SK-N-SH (cell line): ENCODE data around the gene CUX1. TPM values are rescaled to one million over a fixed set of nuclear protein-coding genes. Genes with fewer than 3 reads are reported as not detected.
"Not testable (repeated sequence)": the region's sequence is repeated elsewhere in the genome, so short reads cannot be mapped to it uniquely, and the experiment has no call there.

Experiments used
- CTCF ChIA-PET: fragments of 300-600, 350-600 bp; formaldehyde crosslinking; extraction: SDS; loops from one replicate; lab custom pipeline; 2021; lab: Yijun Ruan, JAX
- POLR2A ChIA-PET: fragments of 350-600 bp; sonication (Branson Sonifier 250); formaldehyde crosslinking; extraction: SDS; loops from one replicate; lab custom pipeline; 2020; ENCODE audit warnings: antibody characterized with exemption, inconsistent platforms; lab: Yijun Ruan, JAX
- DNase-seq: peaks from one replicate; pipeline ENCODE4 v3.0.0; 2012
- H2AFZ ChIP-seq: fragments of 200-600 bp; sonication (generic); 2 replicates; pipeline ENCODE4 v1.8.1; 2016; ENCODE audit warnings: antibody characterized with exemption, mild to moderate bottlenecking, low read depth
- H3F3A ChIP-seq: fragments of 200-600 bp; sonication (generic); replicated peaks from 2 replicates; pipeline ENCODE3; 2016; ENCODE audit warnings: antibody characterized with exemption, mild to moderate bottlenecking; ENCODE audit not compliant: insufficient read depth
- H3K27ac ChIP-seq, 2 experiments: fragments of 200-500 bp in 1 of 2; fragments of 200-600 bp in 1 of 2; sonication (Bioruptor generic) in 1 of 2; sonication (generic), shearing (Covaris generic) in 1 of 2; 2 replicates each; pipeline versions ENCODE4 v1.5.1 to v1.6.1; 2014 to 2016; ENCODE audit warnings: low read depth in 2 of 2, inconsistent platforms in 1 of 2, low read length in 1 of 2, mild to moderate bottlenecking in 1 of 2, mixed read lengths in 1 of 2
- H3K27me3 ChIP-seq: fragments of 200-600 bp; sonication (generic), shearing (Covaris generic); 2 replicates; pipeline ENCODE4 v1.6.1; 2016; ENCODE audit warnings: mixed run types; ENCODE audit not compliant: insufficient read depth
- H3K36me3 ChIP-seq, 2 experiments: fragments of 200-500 bp in 1 of 2; fragments of 200-600 bp in 1 of 2; sonication (Bioruptor generic) in 1 of 2; sonication (generic) in 1 of 2; replicated peaks in 1 of 2; 2 replicates each; pipeline versions ENCODE3 to v1.5.1; 2014 to 2016; ENCODE audit warnings: low read length in 1 of 2, mild to moderate bottlenecking in 1 of 2; ENCODE audit not compliant: insufficient read depth in 2 of 2, control insufficient read depth in 1 of 2
- H3K4me1 ChIP-seq, 2 experiments: fragments of 200-500 bp in 1 of 2; fragments of 200-600 bp in 1 of 2; sonication (Bioruptor generic) in 1 of 2; sonication (generic), shearing (Covaris generic) in 1 of 2; 2 replicates each; pipeline versions ENCODE4 v1.5.1 to v1.6.1; 2014 to 2016; ENCODE audit warnings: low read depth in 1 of 2, low read length in 1 of 2, mixed run types in 1 of 2; ENCODE audit not compliant: insufficient read depth in 2 of 2, control insufficient read depth in 1 of 2
- H3K4me2 ChIP-seq: fragments of 200-600 bp; sonication (generic), shearing (Covaris generic); 2 replicates; pipeline ENCODE4 v1.6.1; 2017; ENCODE audit warnings: mixed run types
- H3K4me3 ChIP-seq, 2 experiments: fragments of 200-500 bp in 1 of 2; fragments of 200-600 bp in 1 of 2; sonication (Bioruptor generic) in 1 of 2; sonication (generic), shearing (Covaris generic) in 1 of 2; 2 replicates each; pipeline versions ENCODE4 v1.5.1 to v1.8.1; 2014 to 2016; ENCODE audit warnings: low read depth in 2 of 2, inconsistent platforms in 1 of 2, low read length in 1 of 2, mild to moderate bottlenecking in 1 of 2, mixed read lengths in 1 of 2, moderate library complexity in 1 of 2
- H3K79me2 ChIP-seq: fragments of 200-600 bp; sonication (generic); 2 replicates; pipeline ENCODE4 v1.8.1; 2017; ENCODE audit warnings: mild to moderate bottlenecking; ENCODE audit not compliant: insufficient read depth
- H3K9ac ChIP-seq: fragments of 200-600 bp; sonication (generic); 2 replicates; pipeline ENCODE4 v1.6.1; 2017; ENCODE audit warnings: mixed run types
- H3K9me2 ChIP-seq: fragments of 200-600 bp; sonication (generic); 2 replicates; pipeline ENCODE4 v1.6.1; 2017; ENCODE audit warnings: mixed run types
- H3K9me3 ChIP-seq: fragments of 200-600 bp; sonication (generic); 2 replicates; pipeline ENCODE4 v1.6.1; 2017; ENCODE audit warnings: mixed run types, mild to moderate bottlenecking, moderate library complexity
- H4K20me1 ChIP-seq: fragments of 200-600 bp; sonication (generic); 2 replicates; pipeline ENCODE4 v1.6.1; 2017; ENCODE audit warnings: mild to moderate bottlenecking, mixed run types; ENCODE audit not compliant: insufficient read depth
- CHD2 ChIP-seq: fragments of 150-350 bp; IDR thresholded peaks from 2 replicates; pipeline ENCODE4 v1.6.1; 2018; ENCODE audit warnings: low read length; ENCODE audit not compliant: partially characterized antibody
- EP300 ChIP-seq, 2 experiments: IDR thresholded peaks; 2 replicates each; pipeline versions ENCODE4 v1.4.0 to v1.6.1; 2012; ENCODE audit warnings: borderline replicate concordance in 1 of 2, low read depth in 1 of 2, low read length in 1 of 2
- NRF1 ChIP-seq: IDR thresholded peaks from 2 replicates; pipeline ENCODE4 v1.6.1; 2012; ENCODE audit warnings: low read depth, mild to moderate bottlenecking, low read length
- RXRA ChIP-seq: IDR thresholded peaks from 2 replicates; pipeline ENCODE4 v1.4.0; 2012; ENCODE audit warnings: low read depth, mild to moderate bottlenecking, borderline replicate concordance
- SMC3 ChIP-seq: IDR thresholded peaks from 2 replicates; pipeline ENCODE4 v1.6.1; 2012; ENCODE audit warnings: low read depth, low read length, improper control_type of control experiment
- ZBTB33 ChIP-seq: IDR thresholded peaks from 2 replicates; pipeline ENCODE4 v1.4.0; 2012; ENCODE audit warnings: low read depth, borderline replicate concordance
- WGBS: methylation state at CpG from one replicate; pipeline ENCODE4 v1.1.6; 2017; ENCODE audit warnings: low lambda C conversion rate; 5-methylcytosine and 5-hydroxymethylcytosine counted together
- polyA plus RNA-seq, 3 experiments: library from polyadenylated mRNA; depleted of rRNA; stranded (reverse); fragments of >200 nt; gene quantifications; 2 replicates each; pipeline ENCODE4 v1.2.3, GENCODE V29; 2012
- TF ChIP-seq, protein P1 (sequence below): IDR thresholded peaks from 2 replicates; pipeline ENCODE4; 2012
- TF ChIP-seq, protein P2 (sequence below): IDR thresholded peaks from 2 replicates; pipeline ENCODE4 v1.4.0; 2012; ENCODE audit warnings: low read depth

Gene CUX1
- polyA plus RNA-seq, 1 of the 3 experiments (the other 2 are of a cell fraction) = 68.6 TPM

GRCh38 chr7:101884671-101885596, 67.5 kb downstream of the CUX1 start:
- peaks cover 18% of the 10 kb centered on the region for H4K20me1 ChIP-seq
- no peaks in the 10 kb centered on the region for H3K9me3 ChIP-seq
- peaks cover 33% of the 10 kb centered on the region for H3F3A ChIP-seq
- no peak overlapping the region for H2AFZ ChIP-seq
- H3K9ac ChIP-seq = no peak overlapping the region
- H3K4me3 ChIP-seq = no peak overlapping the region
- TF ChIP-seq ZBTB33 (no peak), EP300 (IDR thresholded peaks at IDR 0.05; ENCODE audit: borderline replicate concordance in 1 of 2, low read depth in 1 of 2, low read length in 1 of 2) (no peak), SMC3 (no peak), RXRA (no peak)
- TF ChIP-seq, protein P1, sequence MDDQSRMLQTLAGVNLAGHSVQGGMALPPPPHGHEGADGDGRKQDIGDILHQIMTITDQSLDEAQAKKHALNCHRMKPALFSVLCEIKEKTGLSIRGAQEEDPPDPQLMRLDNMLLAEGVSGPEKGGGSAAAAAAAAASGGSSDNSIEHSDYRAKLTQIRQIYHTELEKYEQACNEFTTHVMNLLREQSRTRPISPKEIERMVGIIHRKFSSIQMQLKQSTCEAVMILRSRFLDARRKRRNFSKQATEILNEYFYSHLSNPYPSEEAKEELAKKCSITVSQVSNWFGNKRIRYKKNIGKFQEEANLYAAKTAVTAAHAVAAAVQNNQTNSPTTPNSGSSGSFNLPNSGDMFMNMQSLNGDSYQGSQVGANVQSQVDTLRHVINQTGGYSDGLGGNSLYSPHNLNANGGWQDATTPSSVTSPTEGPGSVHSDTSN = no peak
- TF ChIP-seq, protein P2, sequence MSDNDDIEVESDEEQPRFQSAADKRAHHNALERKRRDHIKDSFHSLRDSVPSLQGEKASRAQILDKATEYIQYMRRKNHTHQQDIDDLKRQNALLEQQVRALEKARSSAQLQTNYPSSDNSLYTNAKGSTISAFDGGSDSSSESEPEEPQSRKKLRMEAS = no peak
- H3K9me2 ChIP-seq = no peaks in the 10 kb centered on the region
- POLR2A ChIA-PET = interaction anchor here (0.6 kb wide), 1 partner anchor 53 kb away, joined by 3 read pairs; no protein-coding TSS in a partner anchor
- DNase-seq = no peak
- H3K4me2 ChIP-seq = no peak overlapping the region
- peak overlapping the region in 1 of 2 experiments; percentile 100; a peak in 1 of 4 replicates for H3K27ac ChIP-seq
- WGBS = 97% methylated on average over 13 of the region's 13 CpGs
- H3K36me3 ChIP-seq = no peaks in the 10 kb centered on the region
- no peaks in the 10 kb centered on the region for H3K27me3 ChIP-seq
- H3K79me2 ChIP-seq = peaks cover 84% of the 10 kb centered on the region
- peaks cover 20 to 31% of the 10 kb centered on the region in 2 experiments for H3K4me1 ChIP-seq
- CTCF ChIA-PET = interaction anchor here (1.0 to 1.6 kb wide), 4 partner anchors 11 to 28 kb away, joined by 3 to 5 read pairs (median 4); no protein-coding TSS in a partner anchor

DNA sequence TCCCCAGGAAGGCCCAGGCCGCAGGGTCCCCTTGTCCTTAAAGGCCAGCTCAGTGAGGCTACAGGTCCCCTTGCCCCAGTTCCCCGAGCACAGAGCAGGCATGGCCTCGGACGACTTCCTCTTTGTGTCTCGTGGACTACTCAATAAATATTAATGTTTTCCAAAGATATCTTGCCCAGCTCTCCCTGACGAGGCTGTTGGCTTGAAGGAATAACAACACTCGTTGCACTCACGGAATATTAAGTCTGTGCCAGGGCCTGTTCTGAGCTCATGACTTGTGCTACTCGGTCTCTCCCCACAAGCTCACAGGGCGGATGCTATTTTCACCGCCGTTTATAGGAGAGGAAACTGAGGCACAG, 68.2 kb downstream of the CUX1 start:
- Histone ChIP-seq H3F3A (peaks cover 28% of the 10 kb centered on the region), H3K4me2 (no peak overlapping the region), H3K9ac (no peak overlapping the region), H3K9me3 (no peaks in the 10 kb centered on the region), H3K9me2 (no peaks in the 10 kb centered on the region), H4K20me1 (peaks cover 18% of the 10 kb centered on the region), H3K4me3 (no peak overlapping the region), H3K27me3 (no peaks in the 10 kb centered on the region), H3K27ac (no peak overlapping the region), H3K4me1 (peaks cover 18 to 27% of the 10 kb centered on the region in 2 experiments), H2AFZ (no peak overlapping the region), H3K79me2 (peaks cover 84% of the 10 kb centered on the region), H3K36me3 (no peaks in the 10 kb centered on the region)
- DNase-seq = no peak
- WGBS = 88% methylated on average over 12 of the region's 12 CpGs
- POLR2A ChIA-PET = interaction anchor here (0.6 kb wide), 1 partner anchor 54 kb away, joined by 3 read pairs; no protein-coding TSS in a partner anchor
- CTCF ChIA-PET = interaction anchor here (1.0 to 1.2 kb wide), 3 partner anchors 10 to 27 kb away, joined by 3 to 5 read pairs (median 4); no protein-coding TSS in a partner anchor
- TF ChIP-seq EP300 (IDR thresholded peaks at IDR 0.05; ENCODE audit: borderline replicate concordance in 1 of 2, low read depth in 1 of 2, low read length in 1 of 2) (no peak), NRF1 (no peak), CHD2 (no peak)

DNA sequence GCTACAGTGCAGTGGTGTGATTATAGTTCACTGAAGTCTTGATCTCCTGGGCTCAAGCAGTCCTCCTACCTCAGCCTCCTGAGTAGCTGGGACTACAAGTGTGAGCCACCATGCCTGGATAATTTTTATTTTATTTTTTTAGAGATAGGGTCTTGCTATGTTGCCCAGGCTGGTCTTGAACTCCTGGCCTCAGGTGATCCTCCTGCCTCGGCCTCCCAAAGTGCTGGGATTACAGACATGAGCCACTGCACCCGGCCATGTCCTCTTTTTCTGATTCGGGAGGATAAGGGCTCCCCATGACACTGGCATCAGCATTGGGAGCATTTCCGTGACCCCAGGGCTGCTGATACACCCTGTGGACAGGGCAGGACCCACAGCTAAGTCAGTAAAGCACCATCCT, 69.9 kb downstream of the CUX1 start:
- H3K27me3 ChIP-seq, POLR2A ChIA-PET, H3K9me3 ChIP-seq, H3K4me3 ChIP-seq, DNase-seq, H3K9me2 ChIP-seq, H3K9ac ChIP-seq, H2AFZ ChIP-seq, H3K4me2 ChIP-seq, H3K36me3 ChIP-seq, H3K27ac ChIP-seq: not testable (repeated sequence)
- peaks cover 23% of the 10 kb centered on the region for H4K20me1 ChIP-seq
- H3K4me1 ChIP-seq = peaks cover 9 to 17% of the 10 kb centered on the region in 2 experiments; a peak in 3 of 4 replicates
- 95% methylated on average over 4 of the region's 4 CpGs for WGBS
- peaks cover 12% of the 10 kb centered on the region for H3F3A ChIP-seq
- CTCF ChIA-PET = interaction anchor here (1.0 to 1.3 kb wide), 3 partner anchors 9 to 350 kb away, joined by 3 to 4 read pairs (median 3); no protein-coding TSS in a partner anchor
- peaks cover 89% of the 10 kb centered on the region for H3K79me2 ChIP-seq

DNA sequence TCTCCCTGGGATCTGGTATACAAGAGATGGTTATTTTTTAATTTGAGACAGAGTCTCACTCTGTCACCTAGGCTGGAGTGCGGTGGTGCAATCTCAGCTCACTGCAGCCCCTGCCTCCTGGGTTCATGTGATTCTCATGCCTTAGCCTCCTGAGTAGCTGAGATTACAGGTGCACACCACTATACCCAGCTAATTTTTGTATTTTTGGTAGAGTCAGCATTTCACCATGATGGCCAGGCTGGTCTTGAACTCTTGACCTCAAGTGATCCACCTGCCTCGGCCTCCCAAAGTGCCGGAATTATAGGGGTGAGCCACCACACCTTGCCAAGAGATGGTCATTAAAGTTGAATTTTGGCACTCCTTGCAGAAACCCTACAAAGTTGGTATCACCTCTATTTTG, 71.1 kb downstream of the CUX1 start:
- H3K4me1 ChIP-seq, H3F3A ChIP-seq, H3K27me3 ChIP-seq, H3K9me2 ChIP-seq, DNase-seq, H2AFZ ChIP-seq, H3K9me3 ChIP-seq, POLR2A ChIA-PET, H3K27ac ChIP-seq, H3K4me2 ChIP-seq, H3K9ac ChIP-seq, H3K36me3 ChIP-seq, H3K4me3 ChIP-seq: not testable (repeated sequence)
- peaks cover 26% of the 10 kb centered on the region for H4K20me1 ChIP-seq
- 100% methylated on average over 3 of the region's 3 CpGs for WGBS
- CTCF ChIA-PET = interaction anchor here (1.1 to 2.6 kb wide), 4 partner anchors 8 to 346 kb away, joined by 3 to 6 read pairs (median 4); no protein-coding TSS in a partner anchor
- H3K79me2 ChIP-seq = peaks cover 98% of the 10 kb centered on the region
